ENCODE data around the gene HRH1. TPM values are rescaled to one million over a fixed set of nuclear protein-coding genes. Genes with fewer than 3 reads are reported as not detected.

Gene HRH1
- total RNA-seq, 4 donors from 2014 or later: 3.7 to 15.9 (median 5.9) TPM

DNA sequence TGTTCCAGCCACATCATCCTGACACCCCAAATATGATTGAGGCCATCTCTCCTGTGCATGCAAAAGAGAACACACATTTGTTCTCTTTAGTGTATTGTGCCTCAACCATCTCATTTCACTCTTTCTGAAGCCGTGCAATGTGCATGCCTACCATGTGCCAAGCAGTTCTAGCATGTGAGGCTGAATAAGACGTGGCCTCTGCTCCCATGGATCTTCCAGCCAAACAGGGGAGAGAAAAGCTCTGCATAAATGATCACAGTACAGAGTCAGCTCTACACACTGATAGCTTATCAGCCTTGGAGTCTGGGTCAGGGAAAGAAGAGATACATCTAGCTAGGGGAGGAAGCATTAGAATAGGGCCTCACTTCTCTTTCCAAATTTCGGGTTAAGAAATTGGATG, 69.7 kb downstream of the HRH1 start:
- DNase-seq (ENCODE audit: extremely low spot score): no peak

GRCh38 chr3:11224870-11225229, 70.6 kb downstream of the HRH1 start:
- TF ChIP-seq POLR2AphosphoS5 (IDR thresholded peaks at IDR 0.05): no peak
- TF ChIP-seq POLR2A (IDR thresholded peaks at IDR 0.05; ENCODE audit: low read depth): no peak
- TF ChIP-seq EP300 (IDR thresholded peaks at IDR 0.05): no peak
- TF ChIP-seq, protein P1, sequence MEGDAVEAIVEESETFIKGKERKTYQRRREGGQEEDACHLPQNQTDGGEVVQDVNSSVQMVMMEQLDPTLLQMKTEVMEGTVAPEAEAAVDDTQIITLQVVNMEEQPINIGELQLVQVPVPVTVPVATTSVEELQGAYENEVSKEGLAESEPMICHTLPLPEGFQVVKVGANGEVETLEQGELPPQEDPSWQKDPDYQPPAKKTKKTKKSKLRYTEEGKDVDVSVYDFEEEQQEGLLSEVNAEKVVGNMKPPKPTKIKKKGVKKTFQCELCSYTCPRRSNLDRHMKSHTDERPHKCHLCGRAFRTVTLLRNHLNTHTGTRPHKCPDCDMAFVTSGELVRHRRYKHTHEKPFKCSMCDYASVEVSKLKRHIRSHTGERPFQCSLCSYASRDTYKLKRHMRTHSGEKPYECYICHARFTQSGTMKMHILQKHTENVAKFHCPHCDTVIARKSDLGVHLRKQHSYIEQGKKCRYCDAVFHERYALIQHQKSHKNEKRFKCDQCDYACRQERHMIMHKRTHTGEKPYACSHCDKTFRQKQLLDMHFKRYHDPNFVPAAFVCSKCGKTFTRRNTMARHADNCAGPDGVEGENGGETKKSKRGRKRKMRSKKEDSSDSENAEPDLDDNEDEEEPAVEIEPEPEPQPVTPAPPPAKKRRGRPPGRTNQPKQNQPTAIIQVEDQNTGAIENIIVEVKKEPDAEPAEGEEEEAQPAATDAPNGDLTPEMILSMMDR (IDR thresholded peaks at IDR 0.05): no peak
- Histone ChIP-seq H3K36me3 (no peaks in the 10 kb centered on the region), H3K9me3 (no peaks in the 10 kb centered on the region), H3K27me3 (no peaks in the 10 kb centered on the region), H3K4me3 (peak overlapping the region in 2 of 4 donors; percentile 12 to 30), H3K4me1 (peaks cover 0 to 40% (median 10%) of the 10 kb centered on the region in 4 donors), H3K27ac (replicated peaks in 1 of 4) (peak overlapping the region; percentile 70 to 78 (median 72))
- no peak for DNase-seq (ENCODE audit: extremely low spot score)
- intact Hi-C loops (cut with DNase I): no loop called here
- 93% methylated on average over 3 of the region's 3 CpGs for WGBS

More for the DNA sequence above, 69.7 kb downstream of the HRH1 start:
- no peak overlapping the region for H3K4me3 ChIP-seq
- peaks cover 0 to 40% (median 10%) of the 10 kb centered on the region in 4 donors for H3K4me1 ChIP-seq
- H3K36me3 ChIP-seq: no peaks in the 10 kb centered on the region
- H3K27me3 ChIP-seq: no peaks in the 10 kb centered on the region
- no peaks in the 10 kb centered on the region for H3K9me3 ChIP-seq
- 83% methylated on average over 3 of the region's 3 CpGs for WGBS
- peak overlapping the region in 1 of 4 donors; percentile 78 for H3K27ac ChIP-seq (replicated peaks in 1 of 4)
- TF ChIP-seq POLR2A (IDR thresholded peaks at IDR 0.05; ENCODE audit: low read depth) (no peak), EP300 (IDR thresholded peaks at IDR 0.05) (no peak)
- TF ChIP-seq, protein P1 (IDR thresholded peaks at IDR 0.05): no peak
- intact Hi-C loops (cut with DNase I): no loop called here

GRCh38 chr3:11226042-11226370, 71.7 kb downstream of the HRH1 start:
- Histone ChIP-seq H3K4me1 (peaks cover 0 to 40% (median 10%) of the 10 kb centered on the region in 4 donors), H3K27me3 (no peaks in the 10 kb centered on the region), H3K4me3 (peak overlapping the region in 2 of 4 donors; percentile 12 to 30), H3K27ac (replicated peaks in 1 of 4) (peak overlapping the region; percentile 70 to 78 (median 72)), H3K36me3 (no peaks in the 10 kb centered on the region), H3K9me3 (no peaks in the 10 kb centered on the region)
- intact Hi-C loops (cut with DNase I): no loop called here
- TF ChIP-seq EP300 (IDR thresholded peaks at IDR 0.05) (no peak), POLR2A (IDR thresholded peaks at IDR 0.05; ENCODE audit: low read depth) (no peak), POLR2AphosphoS5 (IDR thresholded peaks at IDR 0.05) (no peak)
- TF ChIP-seq, protein P1 (IDR thresholded peaks at IDR 0.05): no peak
- no peak for DNase-seq (ENCODE audit: extremely low spot score)
- 87% methylated on average over 6 of the region's 6 CpGs for WGBS

- Histone ChIP-seq H3K4me3 (no peak overlapping the region), H3K27me3 (no peaks in the 10 kb centered on the region), H3K36me3 (no peaks in the 10 kb centered on the region), H3K9me3 (no peaks in the 10 kb centered on the region), H3K4me1 (peaks cover 0 to 40% (median 10%) of the 10 kb centered on the region in 4 donors), H3K27ac (replicated peaks in 1 of 4) (peak overlapping the region; percentile 9 to 53 (median 23))
- TF ChIP-seq POLR2A (IDR thresholded peaks at IDR 0.05; ENCODE audit: low read depth) (no peak), EP300 (IDR thresholded peaks at IDR 0.05) (no peak), POLR2AphosphoS5 (IDR thresholded peaks at IDR 0.05) (no peak)
- TF ChIP-seq, protein P1 (IDR thresholded peaks at IDR 0.05): no peak
- intact Hi-C loops (cut with DNase I): no loop called here
- WGBS: 65% methylated on average over 4 of the region's 4 CpGs
- DNase-seq (ENCODE audit: extremely low spot score): no peak
These were observed 73.7 kb downstream of the HRH1 start for GRCh38 chr3:11228041-11228440.

DNA sequence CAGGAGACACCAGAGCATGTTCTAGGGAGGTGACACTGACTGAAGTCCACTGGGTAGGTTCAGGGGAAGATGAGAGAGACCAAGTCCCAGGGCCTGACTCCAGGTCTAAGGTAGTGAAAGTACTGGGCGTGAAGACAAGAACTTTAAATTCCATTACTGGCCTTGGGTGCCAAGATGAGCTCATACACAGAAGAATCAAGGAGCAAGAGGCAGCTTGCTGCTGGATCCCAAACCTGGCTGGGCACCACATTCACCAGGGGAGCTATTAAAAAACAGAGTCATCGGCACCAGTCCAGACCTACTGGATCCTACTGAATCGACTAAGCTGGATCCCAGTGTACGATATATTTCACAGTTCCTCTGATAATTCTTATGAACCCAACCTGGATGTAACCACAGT, 75.8 kb downstream of the HRH1 start:
- 88% methylated on average over 4 of the region's 4 CpGs for WGBS

More for the DNA sequence above, 75.8 kb downstream of the HRH1 start:
- DNase-seq (ENCODE audit: extremely low spot score): no peak
- H3K4me1 ChIP-seq: peaks cover 0 to 24% (median 4%) of the 10 kb centered on the region in 4 donors
- H3K27ac ChIP-seq (replicated peaks in 1 of 4): no peak overlapping the region
- intact Hi-C loops (cut with DNase I): loop anchor here (10.0 kb wide), 1 partner anchor 95 kb away; no protein-coding TSS in a partner anchor
- peaks cover 0 to 2% (median 0%) of the 10 kb centered on the region in 4 donors for H3K27me3 ChIP-seq
- H3K9me3 ChIP-seq: no peaks in the 10 kb centered on the region
- no peaks in the 10 kb centered on the region for H3K36me3 ChIP-seq
- TF ChIP-seq, protein P1 (IDR thresholded peaks at IDR 0.05): no peak
- TF ChIP-seq EP300 (IDR thresholded peaks at IDR 0.05) (no peak), POLR2A (IDR thresholded peaks at IDR 0.05; ENCODE audit: low read depth) (no peak), POLR2AphosphoS5 (IDR thresholded peaks at IDR 0.05) (no peak)
- H3K4me3 ChIP-seq: no peak overlapping the region

Data from esophagus muscularis mucosa (tissue), 4 donors.